ENCODE data around the gene PSME1. TPM values are rescaled to one million over a fixed set of nuclear protein-coding genes. Genes with fewer than 3 reads are reported as not detected.

Gene PSME1
- total and polyA plus RNA-seq, 2 of the 13 experiments (the other 11 are each of a cell fraction or from before 2014, with no cell fraction given): 159 to 608 TPM

- TF ChIP-seq ZNF660 (CRISPR knock-in tag; IDR thresholded peaks at IDR 0.05; ENCODE audit: borderline replicate concordance, low read depth) (no peak), SP4 (CRISPR knock-in tag; IDR thresholded peaks at IDR 0.05) (peak; percentile 52), MAF1 (CRISPR knock-in tag; IDR thresholded peaks at IDR 0.05; ENCODE audit: borderline replicate concordance) (no peak), ZNF263 (CRISPR knock-in tag; IDR thresholded peaks at IDR 0.05) (no peak), ZNF256 (CRISPR knock-in tag; conservative IDR thresholded peaks at IDR 0.05) (no peak), ZNF883 (CRISPR knock-in tag; IDR thresholded peaks at IDR 0.05; ENCODE audit: not compliant biosample characterization) (peak; percentile 58), PRMT3 (CRISPR knock-in tag; IDR thresholded peaks at IDR 0.05; ENCODE audit: borderline replicate concordance, low read depth) (no peak), JUN (CRISPR knock-in tag; IDR thresholded peaks at IDR 0.05) (no peak), MIER3 (CRISPR knock-in tag; IDR thresholded peaks at IDR 0.05; ENCODE audit: borderline replicate concordance) (peak; percentile 84), REL (CRISPR knock-in tag; conservative IDR thresholded peaks at IDR 0.05) (no peak), ZBTB1 (CRISPR knock-in tag; IDR thresholded peaks at IDR 0.05; ENCODE audit: borderline replicate concordance) (no peak), NFRKB (IDR thresholded peaks at IDR 0.05) (no peak), ZNF557 (CRISPR knock-in tag; IDR thresholded peaks at IDR 0.05) (no peak), SP5 (CRISPR knock-in tag; IDR thresholded peaks at IDR 0.05; ENCODE audit: borderline replicate concordance, low read depth) (peak; percentile 46; the same call in 1 of the 2 replicates), CBX2 (IDR thresholded peaks at IDR 0.05; ENCODE audit: low read depth, low read length) (no peak), CBX2 (CRISPR knock-in tag; IDR thresholded peaks at IDR 0.05; ENCODE audit: low read depth) (peak; percentile 58; the same call in 1 of the 2 replicates), TBX3 (IDR thresholded peaks at IDR 0.05; ENCODE audit: borderline replicate concordance) (no peak), GATAD1 (CRISPR knock-in tag; IDR thresholded peaks at IDR 0.05) (0 out of 2 replicates have a peak, but pooled peaks have one; percentile 28), ZNF407 (CRISPR knock-in tag; IDR thresholded peaks at IDR 0.05; ENCODE audit: not compliant biosample characterization) (peak; percentile 63), ZNF713 (CRISPR knock-in tag; IDR thresholded peaks at IDR 0.05) (peak; percentile 54; the same call in 1 of the 2 replicates), EP300 (IDR thresholded peaks at IDR 0.05; ENCODE audit: low read depth in 2 of 2, low read length in 2 of 2) (peak in 1 of 2 experiments; percentile 36; a peak in 1 of 4 replicates), EP300 (CRISPR knock-in tag; IDR thresholded peaks at IDR 0.05; ENCODE audit: borderline replicate concordance) (peak; percentile 34; the same call in 1 of the 2 replicates), ZNF44 (CRISPR knock-in tag; IDR thresholded peaks at IDR 0.05) (peak; percentile 41; the same call in 1 of the 2 replicates), ZNF451 (CRISPR knock-in tag; IDR thresholded peaks at IDR 0.05) (peak; percentile 95; the same call in 1 of the 2 replicates)
These were observed 5.1 kb upstream of the PSME1 start (continued) for GRCh38 chr14:24130717-24131548.

Measured in HepG2 (cell line).